Activated CD8-positive, alpha-beta memory T cell treated with anti-CD3 and anti-CD28 coated beads, Interleukin-2, amount 50 U/mL, for 1 hour (primary cell): ENCODE measurements around the gene NOVA1.

Experiments used
- DNase-seq: peaks from one replicate; pipeline ENCODE4 v3.0.0-alpha.2; 2020; ENCODE audit errors: extremely low read depth

Gene NOVA1

DNA sequence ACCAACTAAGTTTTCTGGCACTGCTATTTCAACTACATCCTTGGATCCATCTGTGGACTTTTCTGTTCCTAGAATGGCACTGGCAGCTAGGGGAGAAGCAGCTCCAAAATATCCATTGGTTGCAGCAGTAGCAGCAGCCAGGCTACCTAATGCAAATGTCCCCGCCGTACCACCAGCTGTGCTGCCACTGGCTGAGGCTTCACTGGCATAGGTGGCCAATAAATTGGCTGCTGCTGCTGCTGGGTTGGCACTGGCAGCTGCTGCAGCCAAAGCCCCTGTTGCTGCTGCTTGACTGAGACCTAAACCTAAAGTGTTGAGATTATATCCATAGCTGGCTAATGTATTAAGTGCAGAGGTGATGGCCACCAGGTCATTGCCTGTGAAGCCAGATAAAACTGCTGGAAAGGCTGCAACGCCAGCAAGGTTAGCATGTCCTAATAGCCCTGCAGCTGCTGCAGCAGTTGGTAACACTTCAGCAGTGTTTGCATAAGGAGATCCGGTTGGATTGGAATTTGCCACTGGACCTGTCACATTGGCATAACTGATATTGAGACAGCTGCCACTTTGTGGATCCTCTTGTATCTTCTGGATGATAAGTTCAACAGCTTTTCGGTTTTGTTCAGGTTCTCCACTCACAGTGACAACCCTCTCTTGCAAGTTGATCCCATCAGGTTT, 149.5 kb downstream of the NOVA1 start:
- DNase-seq = no peak

DNA sequence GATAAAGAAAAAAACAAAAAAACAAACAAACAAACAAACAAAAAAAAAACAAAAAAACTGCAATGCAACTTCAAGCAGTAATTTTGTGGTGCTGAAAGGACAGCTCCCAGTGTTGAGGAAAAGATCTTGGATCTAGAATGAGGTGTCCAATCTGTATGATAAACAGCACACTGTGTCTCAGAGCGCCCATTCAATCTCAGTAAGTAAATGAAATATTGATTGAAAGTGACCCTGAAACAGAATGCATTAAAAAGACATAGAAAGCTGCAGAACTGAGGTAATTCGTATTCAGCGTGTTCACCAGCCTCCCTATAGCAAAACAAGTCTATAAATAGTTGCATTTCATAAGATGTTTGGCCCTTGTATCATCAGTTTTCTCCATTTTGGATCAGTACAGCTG, 153.0 kb downstream of the NOVA1 start:
- no peak for DNase-seq

DNA sequence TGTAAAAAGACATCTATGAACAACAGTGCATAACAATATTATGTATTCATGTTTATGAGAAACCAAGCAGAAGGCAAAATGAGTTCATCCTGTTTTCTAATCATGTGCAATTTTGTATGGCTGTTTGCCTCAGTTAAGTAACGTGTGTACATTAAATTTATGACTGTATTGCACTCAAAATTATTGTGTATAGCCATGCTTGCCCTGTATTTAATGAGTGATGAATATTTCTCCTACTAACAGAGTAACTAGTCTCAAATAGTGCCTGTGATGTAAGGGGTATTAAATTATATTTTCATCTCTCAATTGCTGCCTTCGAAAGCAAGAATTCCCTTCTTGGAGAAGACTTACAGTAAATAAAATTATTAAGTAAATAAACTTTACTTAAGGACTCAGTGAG, 154.2 kb downstream of the NOVA1 start:
- no peak for DNase-seq

- DNase-seq = no peak
Measured at GRCh38 chr14:26429205-26429604, 168.6 kb downstream of the NOVA1 start.

DNA sequence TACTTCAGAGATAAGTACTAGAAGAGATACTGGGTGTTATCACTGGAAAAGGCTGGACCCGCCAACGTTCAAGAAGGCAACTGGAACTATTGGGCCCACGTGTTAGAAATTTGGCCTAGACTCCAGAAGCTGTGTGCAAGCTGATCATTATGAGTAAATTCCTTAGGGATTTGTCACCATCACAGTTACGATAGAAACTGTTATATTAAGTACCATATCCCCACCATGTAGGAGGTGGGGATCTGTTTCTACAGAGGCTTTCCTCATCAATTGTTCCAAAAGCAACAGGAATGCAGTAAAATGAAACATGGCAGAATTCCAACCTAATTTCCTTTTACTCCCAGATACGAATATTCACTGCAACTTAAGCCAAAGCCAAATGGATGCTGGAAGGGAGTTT, 170.7 kb downstream of the NOVA1 start:
- no peak for DNase-seq

DNA sequence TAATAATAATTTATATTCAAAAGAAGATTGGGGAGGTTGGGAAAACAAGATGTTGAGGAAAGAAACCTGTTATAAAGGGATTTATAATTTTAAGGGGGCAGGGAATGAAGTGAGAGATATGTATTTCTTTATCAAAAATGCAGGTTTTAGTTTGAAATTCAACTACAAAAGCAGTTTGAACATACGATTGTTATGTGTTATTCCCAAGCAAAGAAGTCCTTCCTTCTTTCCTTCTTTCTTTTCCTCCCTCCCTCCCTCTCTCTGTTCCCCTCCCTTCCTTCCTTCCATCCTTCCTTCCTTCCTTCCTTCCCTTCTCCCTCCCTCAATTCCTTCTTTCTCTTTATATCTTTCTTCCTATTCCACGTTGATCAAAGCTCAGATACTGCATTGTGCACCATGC, 173.3 kb downstream of the NOVA1 start:
- no peak for DNase-seq

GRCh38 chr14:26415618-26416123, 182.2 kb downstream of the NOVA1 start:
- DNase-seq = no peak

DNA sequence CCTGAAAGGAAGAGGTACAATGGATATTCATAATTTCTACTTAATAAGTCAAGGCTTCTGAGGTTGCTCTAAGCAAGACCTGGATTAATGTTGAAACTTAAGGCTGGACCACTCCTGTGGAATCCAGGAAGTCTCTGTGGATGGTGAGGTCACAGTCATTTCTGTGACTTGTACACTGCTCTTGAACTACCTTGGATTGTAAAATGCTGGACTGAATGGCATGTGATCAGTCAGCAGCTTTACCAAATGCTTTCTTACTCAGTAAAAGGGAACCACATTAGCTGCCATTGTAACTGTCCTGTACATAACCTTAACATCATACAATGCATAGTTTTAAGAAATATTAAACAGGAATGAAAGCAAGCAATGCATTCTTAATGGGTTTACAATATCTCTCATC, 182.9 kb downstream of the NOVA1 start:
- no peak for DNase-seq

DNA sequence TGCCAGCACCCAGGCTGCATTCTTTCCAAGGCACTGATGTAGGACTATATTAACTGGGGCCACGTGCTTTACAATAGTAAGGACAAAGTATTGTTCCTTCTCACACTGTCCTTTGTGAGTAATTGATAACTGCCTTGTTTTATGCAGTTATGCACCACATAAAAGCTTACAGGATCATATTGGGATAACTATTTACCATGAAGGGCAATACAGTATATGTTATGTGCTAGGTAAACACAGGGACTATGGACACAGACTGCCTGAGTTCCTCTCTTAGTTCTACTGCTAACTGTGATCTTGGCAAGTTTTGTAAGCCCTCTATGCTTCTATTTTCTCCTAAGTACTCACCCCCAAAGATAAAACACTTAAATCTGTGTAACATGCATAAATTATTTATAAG, 183.7 kb downstream of the NOVA1 start:
- DNase-seq = no peak

GRCh38 chr14:26412421-26412820, 185.4 kb downstream of the NOVA1 start:
- no peak for DNase-seq

DNA sequence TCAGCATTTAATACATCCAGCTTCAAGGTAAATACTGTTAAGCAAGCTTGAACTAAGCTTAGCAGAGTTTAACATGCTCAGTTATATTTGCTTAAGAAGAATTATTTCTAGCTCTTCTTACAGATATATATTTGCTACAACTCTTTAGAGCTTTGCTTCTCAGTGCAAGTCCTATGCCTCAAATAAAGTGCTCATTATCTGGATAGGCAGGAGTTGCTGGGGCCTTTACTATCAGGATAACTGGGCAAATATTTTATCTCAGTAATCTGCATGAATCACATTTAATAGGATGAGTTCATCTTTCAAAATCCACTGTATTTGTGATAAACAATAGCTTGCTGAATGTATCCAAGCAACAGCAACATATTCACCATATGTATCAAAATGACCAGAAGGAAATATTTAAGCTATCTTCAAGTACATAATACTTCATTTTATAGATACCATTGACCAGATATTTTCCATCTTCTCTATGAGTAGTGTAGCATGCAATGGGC, 187.6 kb downstream of the NOVA1 start:
- no peak for DNase-seq

DNA sequence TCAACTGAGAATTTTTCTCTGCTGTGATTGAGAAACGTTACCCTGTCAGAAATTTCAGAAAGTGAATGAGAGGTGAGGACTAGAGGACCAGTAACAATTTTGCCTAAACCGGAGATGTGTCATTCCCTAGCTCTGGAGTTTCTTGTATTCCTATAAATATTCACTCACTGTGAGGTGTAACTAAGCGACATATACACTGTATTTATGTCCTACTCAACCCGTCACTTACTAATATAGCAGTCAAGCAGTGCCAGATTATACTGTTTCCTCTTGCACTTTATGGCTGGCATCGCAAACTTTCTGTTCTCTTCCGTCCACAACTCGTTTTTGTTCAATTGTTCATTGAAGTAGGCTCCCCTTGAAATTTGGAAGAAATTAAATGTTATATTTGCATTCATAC, 192.9 kb downstream of the NOVA1 start:
- no peak for DNase-seq

- DNase-seq = no peak
Measured at GRCh38 chr14:26403760-26404159, 194.1 kb downstream of the NOVA1 start.

DNA sequence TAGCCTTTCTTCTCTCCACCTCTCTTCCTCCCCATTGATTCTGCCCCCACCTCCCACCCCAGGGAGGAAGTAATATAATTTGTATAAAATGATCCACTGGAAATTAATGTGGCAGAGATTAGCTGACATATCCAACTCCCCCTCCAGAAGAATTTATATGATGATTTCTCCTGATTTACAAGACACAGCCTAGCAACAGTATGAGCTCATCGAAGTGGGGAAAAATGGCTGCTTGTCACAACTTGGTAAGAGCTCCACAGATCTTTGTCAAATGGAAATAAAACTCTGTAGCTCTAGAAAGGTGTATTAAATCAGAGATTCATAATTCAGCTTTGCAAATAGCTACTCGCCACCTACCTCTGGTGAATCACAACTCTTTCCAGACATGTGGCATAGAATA, 195.7 kb downstream of the NOVA1 start:
- no peak for DNase-seq

GRCh38 chr14:26401179-26401968, 196.5 kb downstream of the NOVA1 start:
- no peak for DNase-seq

- no peak for DNase-seq
Measured at GRCh38 chr14:26400373-26400772, 197.5 kb downstream of the NOVA1 start.

DNA sequence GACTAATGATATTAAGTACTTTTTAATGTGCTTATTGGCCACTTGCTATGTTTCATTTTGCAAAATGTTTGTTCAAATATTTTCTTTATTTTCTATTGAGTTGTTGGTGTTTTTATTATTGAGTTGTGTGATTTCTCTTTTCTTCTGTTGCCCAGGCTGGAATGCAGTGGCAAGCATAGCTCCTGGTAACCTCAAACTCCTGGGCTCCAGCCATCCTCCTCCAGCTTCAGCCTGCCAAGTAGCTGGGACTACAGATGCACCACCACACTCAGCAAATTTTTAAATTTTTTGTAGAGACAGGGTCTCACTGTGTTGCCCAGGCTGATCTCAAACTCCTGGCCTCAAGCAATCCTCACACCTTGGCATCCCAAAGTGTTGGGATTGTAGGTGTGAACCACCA, 199.2 kb downstream of the NOVA1 start:
- no peak for DNase-seq
